Panc1 (cell line): ENCODE data around the gene HUS1.

Source experiments
- TCF7L2 ChIP-seq: IDR thresholded peaks from 2 replicates; pipeline ENCODE4 v1.6.1; 2011; ENCODE audit warnings: mild to moderate bottlenecking, low read depth, low read length, inconsistent platforms
- TF ChIP-seq, protein P1 (sequence below): fragments of 450-650 bp; IDR thresholded peaks from 2 replicates; pipeline ENCODE4 v1.5.1; 2017; ENCODE audit warnings: mild to moderate bottlenecking
- TF ChIP-seq, protein P2 (sequence below), 2 experiments: IDR thresholded peaks; 2 replicates each; pipeline ENCODE4 v1.6.1; 2011 to 2012; ENCODE audit warnings: low read depth in 2 of 2, control low read depth in 1 of 2, low read length in 1 of 2, mild to moderate bottlenecking in 1 of 2, moderate library complexity in 1 of 2; ENCODE audit not compliant: insufficient read depth in 1 of 2

DNA sequence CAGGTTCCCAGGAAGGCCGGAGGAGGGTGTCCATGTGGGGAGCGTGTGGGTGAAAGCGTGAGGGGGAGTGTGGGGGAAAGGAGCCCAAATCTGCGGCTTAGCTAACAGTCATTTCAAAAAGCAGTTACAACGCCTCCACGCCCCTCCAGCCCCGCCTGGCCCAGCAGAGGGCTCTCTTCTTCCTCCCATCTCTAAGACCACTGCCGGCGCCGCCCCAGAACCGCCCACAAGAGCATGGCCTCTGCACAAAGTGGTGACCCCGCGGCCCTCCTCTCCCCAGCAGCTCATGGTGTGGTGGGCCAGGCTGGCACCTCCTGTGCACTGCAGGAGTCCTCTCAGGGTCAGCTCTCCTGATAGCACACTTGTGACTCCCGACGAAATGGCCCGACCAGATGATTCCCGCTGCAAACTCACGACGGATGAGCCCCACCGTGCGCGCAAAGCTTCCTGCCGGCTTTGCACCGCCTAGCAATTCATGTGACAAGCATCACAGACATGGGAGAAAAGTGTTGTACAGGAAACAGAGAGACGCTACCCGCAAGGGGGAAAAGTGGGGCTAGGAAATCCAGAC is 12.4 kb upstream of the HUS1 start:
- TF ChIP-seq TCF7L2, result peak; percentile 57
- TF ChIP-seq, protein P1, sequence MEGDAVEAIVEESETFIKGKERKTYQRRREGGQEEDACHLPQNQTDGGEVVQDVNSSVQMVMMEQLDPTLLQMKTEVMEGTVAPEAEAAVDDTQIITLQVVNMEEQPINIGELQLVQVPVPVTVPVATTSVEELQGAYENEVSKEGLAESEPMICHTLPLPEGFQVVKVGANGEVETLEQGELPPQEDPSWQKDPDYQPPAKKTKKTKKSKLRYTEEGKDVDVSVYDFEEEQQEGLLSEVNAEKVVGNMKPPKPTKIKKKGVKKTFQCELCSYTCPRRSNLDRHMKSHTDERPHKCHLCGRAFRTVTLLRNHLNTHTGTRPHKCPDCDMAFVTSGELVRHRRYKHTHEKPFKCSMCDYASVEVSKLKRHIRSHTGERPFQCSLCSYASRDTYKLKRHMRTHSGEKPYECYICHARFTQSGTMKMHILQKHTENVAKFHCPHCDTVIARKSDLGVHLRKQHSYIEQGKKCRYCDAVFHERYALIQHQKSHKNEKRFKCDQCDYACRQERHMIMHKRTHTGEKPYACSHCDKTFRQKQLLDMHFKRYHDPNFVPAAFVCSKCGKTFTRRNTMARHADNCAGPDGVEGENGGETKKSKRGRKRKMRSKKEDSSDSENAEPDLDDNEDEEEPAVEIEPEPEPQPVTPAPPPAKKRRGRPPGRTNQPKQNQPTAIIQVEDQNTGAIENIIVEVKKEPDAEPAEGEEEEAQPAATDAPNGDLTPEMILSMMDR, result peak; percentile 94
- TF ChIP-seq, protein P2, sequence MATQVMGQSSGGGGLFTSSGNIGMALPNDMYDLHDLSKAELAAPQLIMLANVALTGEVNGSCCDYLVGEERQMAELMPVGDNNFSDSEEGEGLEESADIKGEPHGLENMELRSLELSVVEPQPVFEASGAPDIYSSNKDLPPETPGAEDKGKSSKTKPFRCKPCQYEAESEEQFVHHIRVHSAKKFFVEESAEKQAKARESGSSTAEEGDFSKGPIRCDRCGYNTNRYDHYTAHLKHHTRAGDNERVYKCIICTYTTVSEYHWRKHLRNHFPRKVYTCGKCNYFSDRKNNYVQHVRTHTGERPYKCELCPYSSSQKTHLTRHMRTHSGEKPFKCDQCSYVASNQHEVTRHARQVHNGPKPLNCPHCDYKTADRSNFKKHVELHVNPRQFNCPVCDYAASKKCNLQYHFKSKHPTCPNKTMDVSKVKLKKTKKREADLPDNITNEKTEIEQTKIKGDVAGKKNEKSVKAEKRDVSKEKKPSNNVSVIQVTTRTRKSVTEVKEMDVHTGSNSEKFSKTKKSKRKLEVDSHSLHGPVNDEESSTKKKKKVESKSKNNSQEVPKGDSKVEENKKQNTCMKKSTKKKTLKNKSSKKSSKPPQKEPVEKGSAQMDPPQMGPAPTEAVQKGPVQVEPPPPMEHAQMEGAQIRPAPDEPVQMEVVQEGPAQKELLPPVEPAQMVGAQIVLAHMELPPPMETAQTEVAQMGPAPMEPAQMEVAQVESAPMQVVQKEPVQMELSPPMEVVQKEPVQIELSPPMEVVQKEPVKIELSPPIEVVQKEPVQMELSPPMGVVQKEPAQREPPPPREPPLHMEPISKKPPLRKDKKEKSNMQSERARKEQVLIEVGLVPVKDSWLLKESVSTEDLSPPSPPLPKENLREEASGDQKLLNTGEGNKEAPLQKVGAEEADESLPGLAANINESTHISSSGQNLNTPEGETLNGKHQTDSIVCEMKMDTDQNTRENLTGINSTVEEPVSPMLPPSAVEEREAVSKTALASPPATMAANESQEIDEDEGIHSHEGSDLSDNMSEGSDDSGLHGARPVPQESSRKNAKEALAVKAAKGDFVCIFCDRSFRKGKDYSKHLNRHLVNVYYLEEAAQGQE (IDR thresholded peaks at IDR 0.05; ENCODE audit: insufficient read depth in 1 of 2, low read depth in 2 of 2, low read length in 1 of 2), result peak in 1 of 2 experiments; percentile 67; a peak in 1 of 4 replicates
